GM19023 (cell line): ENCODE data around the gene LHFPL2.
A peak's percentile ranks its signal among the peaks of the same experiment; 100 is the strongest.

Source experiments
- ATAC-seq: cut with Tn5 transposase; IDR thresholded peaks from one replicate; pipeline ENCODE4 v1.9.1; 2021; ENCODE audit warnings: mild to moderate bottlenecking, moderate library complexity; ENCODE audit not compliant: unreplicated experiment

Gene LHFPL2

DNA sequence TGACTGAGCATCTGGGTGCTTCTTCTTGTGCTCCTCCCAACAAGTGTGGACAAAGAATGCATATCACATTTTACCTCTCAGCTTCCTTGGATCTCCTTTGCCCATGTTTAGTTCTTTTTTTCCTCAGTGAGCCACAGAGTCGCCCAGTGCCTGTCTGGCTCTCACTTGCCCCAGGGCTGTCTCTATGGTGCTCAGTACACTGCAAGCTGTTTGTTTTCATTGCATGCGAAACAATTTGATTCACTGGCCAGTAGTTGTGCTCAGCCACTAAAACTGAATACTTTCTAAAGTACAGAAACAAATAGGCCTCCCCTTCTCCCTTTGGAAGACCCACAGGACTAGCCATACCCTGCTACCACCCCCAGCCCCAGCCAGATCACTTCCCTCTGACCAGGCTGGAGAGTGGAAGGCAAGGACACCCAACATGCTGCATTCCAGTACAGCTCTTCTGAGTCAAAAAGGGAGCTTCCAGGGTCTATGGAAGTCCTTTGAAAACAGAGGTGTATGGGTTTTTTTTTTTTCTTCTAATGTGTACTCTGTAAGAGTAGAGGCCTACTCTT, 3.8 kb downstream of the LHFPL2 start:
- no peak for ATAC-seq

DNA sequence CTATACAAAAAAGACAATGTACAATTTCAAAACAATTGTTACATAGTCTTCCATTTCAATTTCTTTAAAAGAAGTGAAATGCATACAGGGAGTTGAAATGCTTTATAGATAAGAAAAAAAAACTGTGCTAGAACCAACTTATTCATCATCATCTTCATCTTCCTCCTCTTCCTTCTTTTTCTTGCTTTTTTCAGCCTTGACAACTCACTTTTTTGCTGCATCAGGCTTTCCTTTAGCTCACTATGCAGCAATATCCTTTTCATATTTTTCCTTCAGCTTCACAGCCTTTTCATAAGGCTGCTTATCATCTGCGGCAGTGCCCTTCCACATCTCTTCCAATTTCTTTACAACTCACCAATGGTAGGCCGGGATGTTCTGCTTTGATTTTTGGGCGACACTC, 4.4 kb downstream of the LHFPL2 start:
- ATAC-seq = no peak

- no peak for ATAC-seq
These were observed 5.9 kb downstream of the LHFPL2 start for GRCh38 chr5:78642701-78643100.

DNA sequence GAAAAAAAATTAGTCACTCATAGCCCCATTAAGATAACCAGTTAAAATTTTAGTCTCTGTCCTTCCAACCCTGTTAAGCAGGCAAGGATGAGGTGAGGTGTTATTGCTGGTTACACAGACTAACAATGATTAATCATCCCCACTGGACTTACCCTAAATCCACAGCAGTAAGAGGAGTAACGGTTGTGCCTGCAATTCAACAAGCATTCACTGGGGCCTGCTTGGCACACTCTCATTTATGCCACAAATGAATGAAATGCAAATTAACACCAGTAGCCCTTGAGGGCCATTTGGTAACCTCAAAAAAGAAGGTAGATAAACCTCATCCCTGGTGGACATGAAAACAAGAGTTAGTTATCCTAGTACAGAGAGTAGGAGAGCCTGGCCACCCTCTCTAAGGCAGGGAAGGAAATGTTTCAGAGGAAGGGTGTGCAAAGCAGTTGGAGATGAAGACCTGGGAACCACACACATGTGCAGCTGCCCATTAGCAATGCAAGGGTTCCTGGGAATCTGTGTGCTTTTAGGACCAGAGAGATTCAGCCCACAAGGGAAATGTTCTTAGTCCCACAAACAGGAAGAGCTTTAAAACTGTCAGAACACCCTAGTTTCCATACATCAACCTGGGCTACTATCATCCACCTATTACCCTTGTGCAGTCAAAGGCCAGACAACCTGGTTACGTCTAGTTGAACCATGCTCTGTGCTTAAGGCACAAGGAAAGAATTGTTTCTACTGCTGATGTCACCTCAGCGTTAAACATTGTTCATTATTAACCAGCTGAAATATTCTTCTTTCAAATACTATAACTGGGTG, 7.7 kb downstream of the LHFPL2 start:
- peak; percentile 73 for ATAC-seq

DNA sequence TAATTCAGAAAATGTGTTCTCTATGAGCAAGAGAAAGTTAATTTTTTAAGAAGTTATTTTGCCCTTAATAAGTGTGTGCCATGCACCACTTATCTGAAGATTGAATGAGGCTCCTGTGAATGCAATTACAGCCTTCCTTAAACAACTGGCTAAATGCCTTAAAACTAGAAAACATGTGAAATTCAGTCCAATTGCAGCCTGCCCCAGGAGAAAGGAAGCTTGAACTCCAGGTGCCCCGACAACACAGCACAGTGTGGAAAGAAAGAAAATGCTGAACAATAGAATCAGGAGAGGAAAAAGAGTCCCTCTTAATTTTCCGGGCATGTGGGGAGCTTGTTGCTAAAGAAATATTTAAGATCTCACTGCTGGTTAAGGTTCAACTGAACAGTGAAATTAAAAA, 8.8 kb downstream of the LHFPL2 start:
- no peak for ATAC-seq

DNA sequence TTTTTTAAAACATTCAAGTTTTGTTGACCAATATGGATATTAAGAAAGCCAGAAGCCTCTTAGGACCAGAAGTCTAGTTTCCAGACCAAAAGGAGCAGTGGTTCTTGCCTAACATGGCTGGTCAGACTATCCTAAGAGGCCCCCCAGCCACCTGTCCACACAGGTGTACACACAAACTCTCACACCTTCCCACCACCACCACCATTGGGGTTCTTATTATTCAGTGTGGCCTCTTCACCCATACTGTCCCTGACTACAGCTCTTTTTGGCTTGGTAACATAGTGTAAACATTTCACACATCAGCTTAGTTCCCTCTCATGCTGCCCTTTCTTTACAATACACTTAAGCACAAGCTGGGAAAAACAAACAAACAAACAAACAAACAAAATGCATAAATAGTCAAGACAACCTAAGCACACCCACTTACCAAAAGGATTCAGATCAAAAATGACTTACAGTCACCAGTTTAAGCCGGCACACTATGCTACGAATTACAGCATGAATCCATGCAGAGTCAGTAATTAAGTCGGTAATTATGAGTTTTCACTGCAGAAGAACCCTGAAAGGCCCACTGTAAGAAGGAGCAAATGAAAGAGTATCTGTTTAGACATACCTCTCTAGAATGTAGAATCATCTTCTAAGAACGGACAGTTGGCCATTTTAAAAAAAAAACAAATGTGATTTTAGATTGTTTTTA, 9.5 kb downstream of the LHFPL2 start:
- no peak for ATAC-seq

DNA sequence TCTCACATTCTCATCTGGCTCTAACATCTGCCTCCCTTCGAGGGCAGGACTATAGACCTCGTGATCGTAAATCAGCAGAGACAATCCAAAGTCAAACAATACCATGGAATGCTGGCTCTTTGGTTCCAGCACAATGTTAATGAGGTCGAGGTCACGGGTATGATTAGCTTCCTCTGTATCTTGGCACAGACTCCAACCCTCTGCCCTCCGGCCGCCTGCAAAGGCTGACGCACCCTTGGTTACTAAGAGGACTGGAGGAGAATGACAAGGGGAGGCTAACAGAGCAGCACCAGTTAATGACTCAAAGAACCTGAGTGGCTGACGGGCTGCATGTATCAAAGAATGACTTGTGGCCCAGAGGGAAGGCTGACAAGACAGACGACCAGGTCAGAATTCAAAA, 10.1 kb downstream of the LHFPL2 start:
- no peak for ATAC-seq

- ATAC-seq = no peak
These were observed 11.1 kb downstream of the LHFPL2 start for GRCh38 chr5:78637468-78637867.

DNA sequence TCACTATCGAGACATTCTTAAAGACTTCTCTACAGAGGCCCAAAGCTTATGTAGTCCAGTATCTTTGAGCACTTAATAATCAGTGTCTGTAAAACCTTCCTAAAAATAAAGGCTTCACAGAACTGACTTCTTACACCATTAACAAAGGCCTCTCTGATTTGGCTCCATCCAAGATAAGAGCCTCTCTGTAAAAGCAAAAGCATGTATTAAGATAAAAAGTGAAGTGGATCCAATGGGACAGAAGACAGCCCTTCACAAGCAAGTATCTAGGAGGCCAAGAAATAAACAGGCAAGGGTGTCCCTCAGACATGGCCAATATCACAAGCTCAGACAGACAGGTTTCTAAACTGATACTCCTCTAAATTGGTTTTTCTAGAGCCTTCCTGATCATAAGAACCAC, 11.9 kb downstream of the LHFPL2 start:
- ATAC-seq = no peak

- ATAC-seq = no peak
These were observed 13.9 kb downstream of the LHFPL2 start for GRCh38 chr5:78634634-78635033.

GRCh38 chr5:78634229-78634628, 14.3 kb downstream of the LHFPL2 start:
- no peak for ATAC-seq

GRCh38 chr5:78633700-78634099, 14.9 kb downstream of the LHFPL2 start:
- no peak for ATAC-seq

- no peak for ATAC-seq
These were observed 16.1 kb downstream of the LHFPL2 start for GRCh38 chr5:78632467-78632866.

DNA sequence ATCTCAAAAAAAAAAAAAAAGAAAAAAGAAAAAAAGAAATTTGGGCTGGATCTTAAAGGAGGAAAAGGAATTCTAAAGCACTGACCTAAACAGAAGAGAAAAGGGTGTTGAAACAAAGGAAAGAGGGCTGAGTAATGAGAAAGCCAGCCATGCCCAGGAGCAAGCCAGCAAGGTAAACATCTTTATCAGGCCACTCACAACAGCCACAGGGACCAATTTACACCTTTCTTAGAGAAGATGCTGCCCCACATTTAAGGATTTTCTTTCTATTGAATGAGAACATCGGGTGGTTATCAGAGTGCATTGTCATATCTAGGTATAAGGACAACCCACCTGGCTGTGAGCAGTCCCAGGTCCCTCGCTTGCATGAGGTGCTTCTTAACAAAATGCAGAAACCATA, 16.6 kb downstream of the LHFPL2 start:
- no peak for ATAC-seq

DNA sequence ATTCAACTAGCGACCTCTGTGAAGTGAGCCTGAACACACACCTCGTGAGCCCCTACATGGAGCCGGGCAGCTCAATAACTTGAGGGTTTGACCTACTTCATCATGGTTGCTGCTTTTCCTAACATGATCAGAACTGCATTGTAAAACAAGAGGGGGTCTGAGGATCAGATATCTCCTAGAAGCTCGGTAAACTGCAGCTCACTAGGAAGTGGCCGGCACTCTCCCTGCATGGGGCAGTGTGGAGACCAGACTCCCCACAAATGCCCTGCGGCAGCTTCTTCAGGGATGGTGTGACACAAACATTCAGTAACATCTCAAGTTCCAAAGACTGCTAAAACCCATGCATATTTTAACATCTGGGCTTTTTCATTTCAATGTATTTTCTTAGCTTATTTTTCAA, 18.5 kb downstream of the LHFPL2 start:
- no peak for ATAC-seq

DNA sequence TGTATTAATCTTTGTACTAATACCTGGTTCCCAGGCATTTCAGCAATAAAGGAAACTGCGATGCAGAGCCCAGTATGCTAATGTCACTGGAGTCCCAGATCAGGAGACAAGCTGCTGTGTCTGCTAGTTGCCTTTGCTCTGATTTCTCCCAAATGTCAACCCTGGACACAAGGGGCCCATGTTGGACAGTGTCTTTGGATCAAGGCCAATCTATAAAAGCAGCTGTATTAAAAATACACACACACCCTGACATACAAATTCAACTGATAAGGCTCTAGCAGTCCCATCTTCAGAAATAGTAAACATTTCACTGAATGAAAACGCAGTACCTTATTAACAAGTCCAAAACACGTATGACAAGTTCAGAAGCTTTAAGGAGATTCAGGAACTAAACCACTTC, 18.9 kb downstream of the LHFPL2 start:
- no peak for ATAC-seq

- ATAC-seq = no peak
These were observed 20.1 kb downstream of the LHFPL2 start for GRCh38 chr5:78628270-78628992.

GRCh38 chr5:78627766-78628165, 20.8 kb downstream of the LHFPL2 start:
- no peak for ATAC-seq

DNA sequence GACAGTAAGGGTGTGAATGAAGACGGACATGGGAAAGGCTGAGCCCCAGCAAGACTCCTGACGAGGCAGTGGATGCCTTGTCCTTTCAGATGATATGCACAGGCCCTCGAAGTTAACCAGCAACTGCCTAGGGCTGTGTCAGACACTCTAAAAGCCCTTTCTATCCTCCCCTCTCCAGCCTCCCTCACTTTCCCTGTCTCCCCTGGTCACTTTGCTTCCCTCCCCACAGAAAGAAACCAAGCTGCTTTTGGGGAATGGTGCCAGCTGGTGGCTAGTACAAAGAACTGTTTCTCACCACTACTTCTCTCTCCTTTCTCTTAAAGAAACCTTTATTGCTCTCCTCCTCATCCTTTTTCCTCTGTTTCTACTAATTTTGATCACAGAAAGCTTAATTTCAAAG, 21.4 kb downstream of the LHFPL2 start:
- ATAC-seq = no peak

DNA sequence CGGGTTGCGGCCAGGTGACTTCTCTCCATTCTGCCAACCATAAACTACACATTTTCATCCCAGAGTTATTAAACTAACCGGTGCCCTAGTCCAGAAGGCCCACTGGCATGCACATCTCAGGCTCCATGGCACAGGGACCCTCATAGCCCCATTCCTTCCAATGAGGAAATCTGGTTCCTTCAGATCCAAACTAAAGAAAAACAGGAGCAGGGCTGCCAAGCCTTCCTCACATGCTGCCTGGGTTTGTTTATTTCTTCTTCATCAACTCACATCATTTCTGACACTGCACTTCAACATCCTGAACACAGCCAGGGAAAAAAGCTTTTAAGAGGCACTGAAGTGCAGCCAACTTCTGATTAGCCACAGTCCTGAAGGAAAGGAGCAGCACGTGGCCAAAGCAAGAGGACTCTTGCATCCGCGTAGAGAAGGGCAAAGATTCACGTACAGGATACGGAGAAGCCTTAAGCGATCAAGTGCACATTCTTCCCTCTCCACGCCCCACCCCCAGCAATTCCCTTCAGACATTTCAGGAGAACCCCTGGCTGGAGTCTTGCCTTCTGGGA, 22.5 kb downstream of the LHFPL2 start:
- no peak for ATAC-seq

DNA sequence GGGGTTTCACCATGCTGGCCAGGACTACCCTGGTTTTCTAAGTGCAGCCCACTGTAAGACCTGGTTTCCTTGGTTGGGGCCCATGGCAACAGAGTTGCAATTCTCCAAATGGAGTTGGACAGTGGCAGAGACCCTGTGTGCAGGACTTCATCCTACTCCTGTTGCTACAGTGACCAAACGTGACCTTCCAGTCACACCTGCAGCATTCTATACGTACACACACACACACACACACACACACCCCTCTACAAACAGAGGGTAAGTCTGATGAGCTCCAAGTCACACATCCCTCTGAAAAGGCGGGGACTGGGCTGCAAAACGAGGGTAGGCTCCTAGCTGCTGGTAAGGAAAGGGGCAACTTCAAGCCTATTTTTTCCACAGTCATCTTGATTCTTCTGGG, 23.6 kb downstream of the LHFPL2 start:
- ATAC-seq = no peak
